ENCODE results near the gene ABCD3.
"Not testable (repeated sequence)": the region's sequence is repeated elsewhere in the genome, so short reads cannot be mapped to it uniquely, and the experiment has no call there.

DNA sequence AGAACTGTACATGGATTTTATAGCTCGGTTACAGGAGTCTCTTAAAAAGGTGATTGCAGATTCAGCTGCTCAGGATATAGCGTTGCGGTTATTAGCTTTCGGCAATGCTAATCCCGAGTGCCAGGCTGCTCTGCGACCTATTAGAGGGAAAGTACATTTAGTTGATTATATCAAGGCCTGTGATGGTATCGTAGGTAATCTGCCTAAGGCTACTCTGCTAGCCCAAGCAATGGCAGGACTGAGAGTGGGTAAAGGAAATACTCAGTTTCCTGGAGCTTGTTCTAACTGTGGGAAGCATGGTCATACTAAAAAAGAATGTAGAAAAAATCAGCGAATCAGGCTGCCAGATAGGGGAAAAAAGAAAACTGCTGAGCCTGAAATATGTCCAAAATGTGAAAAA, 27.5 kb downstream of the ABCD3 start:
- TF ChIP-seq, protein P1, sequence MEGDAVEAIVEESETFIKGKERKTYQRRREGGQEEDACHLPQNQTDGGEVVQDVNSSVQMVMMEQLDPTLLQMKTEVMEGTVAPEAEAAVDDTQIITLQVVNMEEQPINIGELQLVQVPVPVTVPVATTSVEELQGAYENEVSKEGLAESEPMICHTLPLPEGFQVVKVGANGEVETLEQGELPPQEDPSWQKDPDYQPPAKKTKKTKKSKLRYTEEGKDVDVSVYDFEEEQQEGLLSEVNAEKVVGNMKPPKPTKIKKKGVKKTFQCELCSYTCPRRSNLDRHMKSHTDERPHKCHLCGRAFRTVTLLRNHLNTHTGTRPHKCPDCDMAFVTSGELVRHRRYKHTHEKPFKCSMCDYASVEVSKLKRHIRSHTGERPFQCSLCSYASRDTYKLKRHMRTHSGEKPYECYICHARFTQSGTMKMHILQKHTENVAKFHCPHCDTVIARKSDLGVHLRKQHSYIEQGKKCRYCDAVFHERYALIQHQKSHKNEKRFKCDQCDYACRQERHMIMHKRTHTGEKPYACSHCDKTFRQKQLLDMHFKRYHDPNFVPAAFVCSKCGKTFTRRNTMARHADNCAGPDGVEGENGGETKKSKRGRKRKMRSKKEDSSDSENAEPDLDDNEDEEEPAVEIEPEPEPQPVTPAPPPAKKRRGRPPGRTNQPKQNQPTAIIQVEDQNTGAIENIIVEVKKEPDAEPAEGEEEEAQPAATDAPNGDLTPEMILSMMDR (IDR thresholded peaks at IDR 0.05) = not testable (repeated sequence)
- TF ChIP-seq POLR2A (IDR thresholded peaks at IDR 0.05) = not testable (repeated sequence)

Data from right lobe of liver (tissue), 4 donors.